Erythroblast (primary cell): ENCODE data around the gene ORM2.

Experiments
- GATA1 ChIP-seq: IDR thresholded peaks from 2 replicates; pipeline ENCODE4 v1.6.1; 2011; ENCODE audit warnings: low read depth, mild to moderate bottlenecking, control low read depth, low read length, moderate library complexity
- POLR2A ChIP-seq: IDR thresholded peaks from 2 replicates; pipeline ENCODE4 v1.6.1; 2011; ENCODE audit warnings: mild to moderate bottlenecking, low read length

DNA sequence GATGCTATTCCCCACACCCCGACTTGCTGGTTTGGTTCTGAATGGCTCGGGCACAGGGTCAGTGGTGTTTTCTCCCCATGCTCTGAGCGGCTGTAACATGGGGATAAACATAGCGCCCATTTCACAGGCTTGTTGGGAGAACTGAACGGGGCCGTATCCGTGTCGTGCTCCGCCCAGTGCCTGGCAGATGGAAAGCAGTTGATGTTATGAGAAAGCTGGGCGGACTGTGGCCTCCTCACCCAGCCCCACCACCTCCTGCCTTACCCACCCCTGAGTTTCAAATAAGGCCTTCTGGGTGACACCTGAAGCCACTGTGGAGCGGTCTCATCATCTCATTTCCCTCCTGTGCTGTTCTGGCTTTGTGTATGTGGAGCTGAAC is 14.5 kb downstream of the ORM2 start:
- no peak for TF ChIP-seq POLR2A
- no peak for TF ChIP-seq GATA1
